LoVo (cell line): ENCODE measurements around the gene SNAP47.

ENCODE experiments used
- DNase-seq: peaks from one replicate; pipeline ENCODE4 v3.0.0-alpha.2; 2016; ENCODE audit warnings: low spot score

Gene SNAP47

DNA sequence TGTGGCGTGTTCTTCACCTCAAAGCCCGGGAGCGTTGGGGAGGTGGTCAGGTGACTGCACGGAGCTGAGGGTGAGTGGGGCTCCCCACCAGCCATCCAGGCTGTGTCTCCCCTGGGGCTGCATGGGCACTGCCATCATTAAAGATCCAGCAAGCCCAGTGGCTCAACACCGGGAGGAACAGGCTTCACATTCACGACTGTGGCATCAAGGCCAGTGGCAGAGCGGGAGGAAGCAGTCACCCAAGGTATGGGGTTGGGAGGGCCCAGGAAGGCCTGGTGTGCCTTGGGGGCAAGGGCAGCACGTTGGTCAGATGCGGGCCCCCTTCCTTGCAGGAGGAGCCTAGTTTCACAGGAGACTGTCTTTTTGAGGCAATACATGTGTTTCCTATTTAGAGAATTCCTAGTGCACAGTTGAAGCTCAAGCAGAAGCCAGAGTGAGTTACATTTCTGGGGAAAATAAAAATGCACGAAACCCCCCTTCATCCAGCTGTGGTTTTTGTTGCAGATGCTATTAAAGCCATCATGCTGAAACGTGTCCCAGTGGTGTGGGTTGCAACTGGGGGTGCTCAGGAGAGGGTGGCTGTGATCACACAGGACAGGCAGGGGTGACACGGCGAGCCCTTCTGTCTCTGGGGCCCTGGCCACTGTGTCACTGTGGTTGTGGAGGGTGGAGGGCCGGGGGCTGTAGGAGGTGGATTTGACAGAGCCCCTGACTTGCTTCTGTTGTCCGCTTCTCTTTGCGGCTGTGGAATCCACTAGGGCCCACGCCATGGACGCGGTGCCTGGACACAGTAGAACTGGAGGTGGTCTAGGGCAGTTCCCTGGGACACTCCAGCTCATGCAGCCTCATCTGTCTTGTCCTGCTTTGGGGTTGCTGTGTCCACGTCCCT is 34.1 kb downstream of the SNAP47 start:
- no peak for DNase-seq

- DNase-seq, result no peak
These were observed 34.8 kb downstream of the SNAP47 start for GRCh38 chr1:227769936-227770494.

DNA sequence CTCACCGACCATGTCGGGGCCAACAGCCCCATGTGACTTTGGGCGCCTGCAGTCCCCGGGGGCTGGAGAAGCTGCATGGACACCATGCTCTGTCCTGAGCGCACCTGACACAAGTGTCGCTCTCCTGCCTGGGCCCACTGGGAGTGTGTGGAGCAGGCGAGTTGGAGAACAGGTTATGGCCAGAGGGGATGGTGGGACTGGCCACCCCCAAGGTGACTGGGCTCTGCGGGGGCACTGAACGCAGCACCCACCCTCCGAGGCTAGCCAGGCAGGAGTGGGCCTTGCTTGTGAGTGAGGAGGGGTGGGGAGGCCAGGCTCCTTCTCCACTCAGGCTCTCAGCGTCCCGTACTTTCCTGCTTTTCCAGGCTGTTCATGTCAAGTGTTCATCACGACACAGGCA is 35.6 kb downstream of the SNAP47 start:
- DNase-seq, result no peak

DNA sequence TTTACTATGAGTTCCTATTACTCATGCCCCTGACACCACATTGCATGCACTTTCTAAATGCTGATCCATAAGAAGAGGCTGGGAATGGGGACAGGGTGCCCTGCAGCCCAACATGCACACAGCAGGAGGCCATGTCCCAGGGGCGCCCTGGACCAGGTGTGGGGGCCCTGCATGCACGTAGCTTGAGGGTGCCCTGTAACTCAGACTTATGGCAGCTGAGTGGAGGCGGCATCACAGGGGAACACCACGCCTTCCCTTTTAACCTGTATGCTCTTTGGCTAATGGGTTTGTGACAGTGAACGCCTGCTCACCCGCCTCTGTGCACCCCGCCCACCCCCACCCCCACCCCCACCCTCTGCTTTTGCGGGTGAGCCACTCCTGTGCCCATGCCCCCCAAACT is 36.1 kb downstream of the SNAP47 start:
- no peak for DNase-seq

DNA sequence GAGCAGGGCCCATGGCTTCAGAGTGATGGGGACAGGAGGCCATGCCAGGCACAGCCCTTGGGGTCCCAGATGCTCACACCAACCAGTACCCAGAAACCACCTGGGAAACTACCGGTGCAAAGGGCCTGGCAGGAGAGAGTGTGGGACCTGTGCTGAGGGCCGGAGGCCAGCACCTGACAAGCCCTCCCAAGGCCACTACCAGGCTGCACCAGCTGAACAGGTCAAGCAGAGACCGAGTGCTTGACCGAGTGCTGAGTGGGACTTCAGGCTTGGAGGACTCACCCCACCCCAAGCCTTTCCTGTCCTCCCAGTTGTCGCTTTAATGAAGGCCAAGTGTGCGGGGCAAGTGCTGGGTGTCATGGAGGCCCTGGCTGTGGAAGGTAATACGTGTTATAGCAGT is 36.5 kb downstream of the SNAP47 start:
- no peak for DNase-seq

DNA sequence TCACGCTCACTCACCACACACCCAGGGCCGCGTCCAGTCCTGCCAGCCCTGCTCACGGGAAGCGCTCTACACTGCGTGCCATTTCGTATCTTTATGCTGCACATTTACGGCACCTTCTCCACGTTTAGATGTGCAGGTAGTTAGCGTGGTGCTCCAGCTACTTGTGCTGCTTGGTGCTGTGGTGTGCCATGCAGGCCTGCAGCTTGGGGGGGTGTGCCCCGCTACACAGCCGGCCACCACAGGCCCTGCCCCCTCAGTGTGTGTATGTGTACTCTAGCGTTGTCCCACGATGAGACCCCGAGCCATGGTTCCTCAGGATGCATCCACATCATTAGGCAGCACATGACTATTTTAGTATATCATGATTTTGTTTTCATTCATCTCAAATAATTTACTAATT is 38.3 kb downstream of the SNAP47 start:
- DNase-seq, result no peak

DNA sequence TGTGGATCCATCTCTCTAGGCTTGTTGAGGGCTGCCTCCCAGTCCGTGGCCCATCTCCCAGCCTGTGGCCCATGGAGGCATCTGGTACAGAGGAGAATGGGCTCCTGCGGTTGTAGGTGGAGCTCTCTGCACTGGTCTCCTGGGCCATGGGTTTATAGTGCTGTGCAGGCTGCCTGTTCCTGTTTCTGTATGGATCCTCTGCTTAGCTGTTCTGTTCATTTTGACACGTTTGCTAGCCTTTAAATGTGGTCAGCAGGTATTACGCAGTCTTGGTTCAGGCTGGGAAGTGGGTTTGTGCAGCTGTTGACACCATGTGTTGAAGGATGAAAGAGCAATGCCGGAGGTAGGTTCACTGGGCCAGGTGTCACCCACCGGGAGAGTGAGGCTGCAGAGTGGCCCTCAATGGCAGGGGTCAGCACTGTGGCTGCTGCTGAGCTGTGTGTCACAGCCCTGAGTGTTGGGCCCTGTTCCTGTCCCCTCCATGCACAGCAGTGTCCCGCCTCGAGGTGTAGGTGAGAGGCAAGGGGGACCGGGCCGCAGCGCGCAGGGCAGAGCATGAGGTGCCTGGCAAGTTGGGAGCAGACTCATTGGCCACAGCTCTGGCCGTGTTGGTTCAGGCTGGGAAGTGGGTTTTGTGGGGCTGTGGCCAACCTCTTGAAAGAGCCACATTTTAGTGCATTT is 39.0 kb downstream of the SNAP47 start:
- DNase-seq, result no peak

DNA sequence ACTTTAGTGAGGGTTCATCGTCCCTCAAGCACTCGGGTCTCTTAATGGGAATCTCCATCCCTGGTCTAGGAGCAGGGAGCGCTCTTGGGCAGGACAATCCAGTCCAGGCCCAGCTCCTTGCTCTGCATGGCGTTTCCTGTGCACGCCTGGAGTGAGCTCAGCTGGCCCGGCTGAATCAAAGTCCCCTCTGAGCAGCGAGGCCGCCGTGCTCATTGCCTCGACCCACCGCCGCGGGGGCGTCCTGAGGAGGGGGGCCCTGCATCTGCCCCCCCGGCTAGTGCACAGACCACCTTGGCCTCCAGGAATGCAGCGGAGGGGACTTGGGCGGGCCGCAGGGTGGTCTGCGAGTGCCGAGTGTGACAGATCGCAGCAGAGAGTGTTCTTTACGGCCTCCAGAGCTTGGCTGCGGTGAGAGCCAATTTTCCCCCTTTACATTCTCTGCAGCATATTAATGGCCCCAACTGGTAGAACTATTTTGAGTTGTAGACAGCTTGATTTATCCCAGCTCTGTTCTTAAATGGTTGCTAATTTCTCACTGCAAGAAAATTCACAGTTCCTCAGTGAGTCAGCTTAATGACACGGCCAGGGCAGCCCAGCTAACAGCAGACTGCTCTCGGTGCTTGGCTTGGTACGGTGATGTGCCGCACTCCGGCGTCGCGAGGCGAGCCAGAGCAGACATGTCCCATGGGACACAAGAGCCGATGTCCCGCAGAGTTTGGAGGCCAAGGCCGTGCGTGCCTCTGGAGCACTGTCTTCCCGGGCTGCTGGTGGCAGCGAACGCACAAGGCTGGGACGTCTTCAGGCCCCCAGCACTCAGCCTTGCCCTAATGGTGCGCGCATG is 39.8 kb downstream of the SNAP47 start:
- DNase-seq, result no peak

GRCh38 chr1:227775841-227776240 is 40.6 kb downstream of the SNAP47 start:
- DNase-seq, result no peak

GRCh38 chr1:227776331-227776771 is 41.1 kb downstream of the SNAP47 start:
- no peak for DNase-seq

DNA sequence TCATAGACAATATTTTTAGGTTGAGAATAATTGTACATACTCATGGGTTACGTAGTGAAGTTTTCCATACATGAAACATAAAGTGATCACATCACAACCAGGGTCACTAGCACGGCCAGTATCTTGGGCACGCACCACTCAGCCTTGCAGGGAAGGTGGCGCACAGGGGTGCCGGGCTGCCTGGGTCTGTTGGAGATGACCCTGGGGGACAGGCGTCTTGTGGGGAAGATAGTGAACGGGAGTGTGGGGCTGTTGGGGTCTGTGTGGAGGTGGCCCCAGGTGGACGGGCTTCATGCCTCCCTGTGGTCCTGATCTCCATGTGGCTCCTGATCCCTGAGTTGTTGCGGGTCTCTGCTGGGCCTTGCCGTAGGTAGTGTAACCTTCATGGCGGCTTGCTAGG is 41.9 kb downstream of the SNAP47 start:
- no peak for DNase-seq

- DNase-seq, result no peak
These were observed 42.4 kb downstream of the SNAP47 start for GRCh38 chr1:227777646-227778045.

DNA sequence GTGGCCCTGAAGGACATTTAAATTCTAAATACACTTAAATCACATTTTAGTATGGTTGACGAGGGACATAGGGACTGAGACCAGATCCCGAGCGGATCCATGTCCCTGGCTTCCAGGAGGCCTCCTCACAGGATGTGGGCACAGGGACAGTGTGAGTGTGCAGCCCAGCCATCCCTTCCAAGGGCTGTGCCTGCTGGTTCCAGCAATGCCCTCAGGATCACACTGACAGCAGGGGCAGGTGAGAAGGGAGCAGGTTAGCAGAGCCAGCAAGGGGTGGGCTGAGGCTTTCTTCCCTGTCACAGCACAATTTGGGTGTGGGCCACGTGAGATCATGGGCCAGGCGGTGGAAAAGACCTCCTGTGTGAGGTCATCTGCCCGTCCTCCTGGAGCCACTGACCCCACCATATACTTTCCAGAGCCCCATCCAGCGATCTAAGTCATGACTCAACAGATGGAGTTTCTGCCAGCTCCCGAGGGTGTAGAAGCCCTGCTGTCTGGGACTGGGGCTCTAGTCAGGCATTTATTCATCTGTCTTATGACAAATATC is 43.2 kb downstream of the SNAP47 start:
- DNase-seq, result no peak

GRCh38 chr1:227779021-227779441 is 43.8 kb downstream of the SNAP47 start:
- no peak for DNase-seq

DNA sequence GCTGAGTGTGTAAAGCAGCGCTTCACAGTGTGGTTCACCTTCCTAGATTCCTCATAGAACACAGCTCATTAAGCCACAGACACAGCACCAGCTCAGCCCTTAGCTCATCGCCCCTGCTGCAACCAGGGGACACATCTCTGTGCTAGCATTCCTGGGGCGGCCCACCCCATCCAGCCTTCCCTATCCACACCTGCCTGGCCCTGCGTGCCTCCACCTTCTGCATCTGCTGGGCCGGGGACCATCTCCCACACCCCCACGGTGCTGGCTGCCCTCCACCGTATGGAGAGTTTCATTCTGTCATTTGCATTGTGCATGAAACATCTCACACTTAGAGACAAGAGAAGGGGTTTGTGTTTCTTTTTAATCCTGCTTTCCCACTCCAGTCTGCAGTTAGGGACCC is 44.5 kb downstream of the SNAP47 start:
- no peak for DNase-seq

- DNase-seq, result no peak
These were observed 45.1 kb downstream of the SNAP47 start for GRCh38 chr1:227780101-227781044.

GRCh38 chr1:227781314-227781930 is 46.2 kb downstream of the SNAP47 start:
- DNase-seq, result no peak

DNA sequence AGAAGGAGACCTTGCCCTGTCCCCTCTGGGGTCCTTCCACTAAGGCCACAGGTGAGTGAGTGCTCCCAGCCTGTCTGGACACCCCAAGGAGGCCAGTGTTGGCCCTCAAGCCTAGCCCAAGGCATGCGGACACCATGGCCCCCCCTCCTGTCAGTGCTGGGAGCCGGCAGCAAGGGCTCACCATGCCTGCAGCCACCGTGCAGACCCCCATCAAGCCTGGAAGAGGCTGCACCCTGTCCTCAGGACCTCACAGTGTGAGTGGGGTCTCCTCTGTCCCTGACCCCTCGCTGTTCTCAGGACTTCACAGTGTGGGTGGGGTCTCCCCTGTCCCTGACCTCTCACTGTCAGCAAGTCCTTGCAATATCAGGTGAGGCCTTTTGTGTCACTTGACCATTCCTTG is 47.0 kb downstream of the SNAP47 start:
- DNase-seq, result no peak

- DNase-seq, result no peak
These were observed 50.0 kb downstream of the SNAP47 start for GRCh38 chr1:227785094-227785804.
